Activated T-cell treated with anti-CD3 and anti-CD28 coated beads for 1 hour (primary cell): Measurements from ENCODE around the gene FGF19.

ENCODE experiments used
- DNase-seq: peaks from one replicate; pipeline ENCODE4 v3.0.0-alpha.2; 2020; ENCODE audit warnings: low read depth

FGF19 gene

DNA sequence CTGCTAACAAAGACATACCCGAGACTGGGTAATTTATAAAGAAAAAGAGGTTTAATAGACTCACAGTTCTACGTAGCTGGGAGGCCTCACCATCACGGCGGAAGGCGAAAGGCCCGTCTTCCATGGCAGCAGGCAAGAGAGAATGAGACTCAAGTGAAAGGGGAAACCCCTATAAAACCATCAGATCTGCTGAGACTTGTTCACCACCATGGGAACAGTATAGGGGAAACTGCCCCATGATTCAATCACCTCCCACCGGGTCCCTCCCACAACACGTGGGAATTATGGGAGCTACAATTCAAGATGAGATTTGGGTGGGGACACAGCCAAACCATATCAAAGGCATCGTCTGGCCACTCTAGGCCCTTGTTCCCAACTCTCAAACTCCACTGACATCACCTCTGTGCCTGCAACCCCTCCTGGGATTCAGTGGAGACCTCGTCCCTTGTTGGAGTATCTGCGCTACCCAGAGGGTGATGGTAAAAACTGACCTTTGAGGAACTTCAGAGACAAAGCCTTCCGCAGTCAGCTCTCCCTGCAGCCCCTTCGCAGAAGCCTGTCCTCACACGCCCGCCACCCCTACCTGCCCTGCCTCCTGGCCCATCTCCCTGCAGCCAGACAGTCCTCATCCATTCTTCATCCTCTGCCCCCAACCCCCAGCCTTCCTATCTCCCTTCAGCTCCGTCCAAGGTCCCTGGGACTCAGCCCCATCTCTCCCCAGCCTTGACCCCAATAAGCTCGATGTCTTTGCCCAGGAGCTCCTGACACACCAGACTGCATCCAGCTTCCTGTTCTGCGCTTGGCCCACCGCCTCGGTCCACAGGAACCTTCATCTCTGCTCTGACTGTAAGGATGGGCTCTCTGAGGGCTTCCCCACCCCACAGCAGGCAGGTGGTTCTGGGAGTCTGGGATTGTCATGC is 47.0 kb downstream of the FGF19 start:
- DNase-seq, result no peak

DNA sequence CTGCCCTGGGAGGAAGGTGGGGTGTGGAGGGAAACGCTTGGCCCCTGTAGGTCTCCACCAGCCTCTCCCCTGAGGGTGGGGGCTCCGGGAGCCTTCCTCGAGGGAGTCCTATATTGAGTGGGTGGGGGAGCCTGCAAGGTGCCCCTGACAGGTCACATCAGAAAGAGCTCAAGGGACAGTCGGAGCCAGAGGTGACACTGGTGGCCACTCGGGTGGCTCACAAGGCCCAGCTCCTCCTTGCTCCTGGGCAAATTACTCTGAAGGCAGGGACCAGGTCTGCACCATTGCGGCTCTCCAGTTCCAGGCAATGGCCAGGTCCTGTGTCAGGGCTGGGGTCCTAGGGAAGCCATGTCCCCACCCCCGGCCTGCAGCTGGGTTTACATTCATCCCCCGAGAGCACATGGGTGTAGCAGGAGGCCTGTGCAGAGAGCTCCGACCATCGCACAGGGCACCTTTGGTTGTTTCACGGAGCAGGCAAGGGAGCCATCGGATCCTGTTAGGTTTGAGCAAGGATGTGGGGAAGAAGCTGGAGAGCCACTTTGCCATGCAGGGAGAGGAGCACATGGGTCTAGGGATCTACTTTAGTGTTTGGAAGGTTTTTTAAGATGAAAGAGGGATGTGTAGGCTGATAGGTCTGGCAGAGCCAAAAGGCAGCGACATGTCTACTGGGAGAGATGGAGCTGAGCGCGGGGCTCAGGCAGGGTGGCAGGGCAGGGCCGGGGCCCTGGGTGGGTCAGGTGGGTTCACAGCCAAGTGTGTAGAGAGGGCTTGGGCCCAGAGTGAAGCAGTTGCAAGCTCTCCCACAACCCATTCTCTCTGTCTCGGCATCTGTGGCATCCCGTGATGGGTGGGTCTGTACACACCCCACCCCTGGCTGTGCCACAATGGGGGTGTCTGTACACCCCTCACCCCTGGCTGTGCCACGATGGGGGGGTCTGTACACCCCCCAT is 48.1 kb downstream of the FGF19 start:
- DNase-seq, result no peak

DNA sequence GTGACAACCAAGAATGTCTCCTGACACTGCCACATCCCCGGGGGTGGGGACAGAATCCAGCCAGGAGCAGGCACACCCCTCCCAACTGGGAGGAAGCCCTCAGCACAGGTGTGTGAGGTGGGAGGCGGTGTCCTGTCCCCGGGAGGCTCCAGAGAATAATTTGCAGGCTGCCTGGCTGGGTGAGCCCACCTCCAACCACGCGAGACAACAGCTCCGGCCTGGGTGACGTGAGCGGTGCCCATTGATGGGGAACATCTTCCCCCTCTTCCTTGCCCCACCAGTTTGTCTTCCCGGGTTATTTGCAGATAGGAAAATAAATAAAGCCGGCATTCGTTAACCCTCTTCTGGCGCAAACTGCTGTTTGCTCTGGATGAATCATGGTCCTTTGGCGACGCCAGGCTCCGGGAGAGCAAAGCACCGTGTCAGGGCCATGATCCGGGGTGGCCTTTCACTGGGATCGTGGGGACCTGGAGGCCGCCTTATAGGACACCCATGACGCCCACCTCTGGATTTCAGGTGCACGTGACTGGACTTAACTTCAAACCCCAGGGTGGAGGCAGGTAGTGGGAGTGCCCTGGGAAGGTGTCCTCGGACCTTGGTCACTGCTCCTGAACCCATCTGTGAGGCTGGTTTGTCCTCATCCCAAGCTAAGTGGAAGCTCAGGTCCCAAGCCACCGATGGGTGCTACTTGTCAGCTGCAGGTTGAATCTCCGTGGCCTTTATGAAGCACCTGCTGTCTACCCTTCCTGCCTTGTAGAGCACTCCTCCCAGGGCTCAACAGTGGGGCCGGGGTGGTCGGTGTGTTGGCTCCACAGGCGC is 49.0 kb downstream of the FGF19 start:
- no peak for DNase-seq

DNA sequence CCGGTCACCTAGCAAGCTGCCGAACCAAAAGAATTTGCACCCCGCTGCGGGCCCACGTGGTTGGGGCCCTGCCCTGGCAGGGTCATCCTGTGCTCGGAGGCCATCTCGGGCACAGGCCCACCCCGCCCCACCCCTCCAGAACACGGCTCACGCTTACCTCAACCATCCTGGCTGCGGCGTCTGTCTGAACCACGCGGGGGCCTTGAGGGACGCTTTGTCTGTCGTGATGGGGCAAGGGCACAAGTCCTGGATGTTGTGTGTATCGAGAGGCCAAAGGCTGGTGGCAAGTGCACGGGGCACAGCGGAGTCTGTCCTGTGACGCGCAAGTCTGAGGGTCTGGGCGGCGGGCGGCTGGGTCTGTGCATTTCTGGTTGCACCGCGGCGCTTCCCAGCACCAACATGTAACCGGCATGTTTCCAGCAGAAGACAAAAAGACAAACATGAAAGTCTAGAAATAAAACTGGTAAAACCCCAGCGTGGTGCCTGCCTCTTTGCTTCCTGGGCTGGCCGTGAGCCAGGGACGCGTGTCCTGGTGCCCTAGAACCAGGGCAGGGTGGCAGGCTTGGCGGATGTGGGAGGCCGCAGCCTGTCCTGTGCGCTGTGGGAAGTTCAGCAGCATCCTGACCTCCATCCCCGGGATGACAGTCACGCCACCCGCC is 49.7 kb downstream of the FGF19 start:
- DNase-seq, result no peak

DNA sequence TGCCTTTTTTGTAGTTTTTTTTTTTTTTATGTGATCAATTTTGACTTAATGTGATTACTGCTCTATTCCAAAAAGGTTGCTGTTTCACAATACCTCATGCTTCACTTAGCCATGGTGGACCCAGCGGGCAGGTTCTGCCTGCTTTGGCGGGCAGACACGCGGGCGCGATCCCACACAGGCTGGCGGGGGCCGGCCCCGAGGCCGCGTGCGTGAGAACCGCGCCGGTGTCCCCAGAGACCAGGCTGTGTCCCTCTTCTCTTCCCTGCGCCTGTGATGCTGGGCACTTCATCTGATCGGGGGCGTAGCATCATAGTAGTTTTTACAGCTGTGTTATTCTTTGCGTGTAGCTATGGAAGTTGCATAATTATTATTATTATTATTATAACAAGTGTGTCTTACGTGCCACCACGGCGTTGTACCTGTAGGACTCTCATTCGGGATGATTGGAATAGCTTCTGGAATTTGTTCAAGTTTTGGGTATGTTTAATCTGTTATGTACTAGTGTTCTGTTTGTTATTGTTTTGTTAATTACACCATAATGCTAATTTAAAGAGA is 50.3 kb downstream of the FGF19 start:
- DNase-seq, result no peak

DNA sequence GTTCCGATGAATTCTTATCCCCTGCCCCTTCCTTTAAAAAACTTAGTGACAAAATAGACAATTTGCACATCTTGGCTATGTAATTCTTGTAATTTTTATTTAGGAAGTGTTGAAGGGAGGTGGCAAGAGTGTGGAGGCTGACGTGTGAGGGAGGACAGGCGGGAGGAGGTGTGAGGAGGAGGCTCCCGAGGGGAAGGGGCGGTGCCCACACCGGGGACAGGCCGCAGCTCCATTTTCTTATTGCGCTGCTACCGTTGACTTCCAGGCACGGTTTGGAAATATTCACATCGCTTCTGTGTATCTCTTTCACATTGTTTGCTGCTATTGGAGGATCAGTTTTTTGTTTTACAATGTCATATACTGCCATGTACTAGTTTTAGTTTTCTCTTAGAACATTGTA is 50.8 kb downstream of the FGF19 start:
- DNase-seq, result no peak

DNA sequence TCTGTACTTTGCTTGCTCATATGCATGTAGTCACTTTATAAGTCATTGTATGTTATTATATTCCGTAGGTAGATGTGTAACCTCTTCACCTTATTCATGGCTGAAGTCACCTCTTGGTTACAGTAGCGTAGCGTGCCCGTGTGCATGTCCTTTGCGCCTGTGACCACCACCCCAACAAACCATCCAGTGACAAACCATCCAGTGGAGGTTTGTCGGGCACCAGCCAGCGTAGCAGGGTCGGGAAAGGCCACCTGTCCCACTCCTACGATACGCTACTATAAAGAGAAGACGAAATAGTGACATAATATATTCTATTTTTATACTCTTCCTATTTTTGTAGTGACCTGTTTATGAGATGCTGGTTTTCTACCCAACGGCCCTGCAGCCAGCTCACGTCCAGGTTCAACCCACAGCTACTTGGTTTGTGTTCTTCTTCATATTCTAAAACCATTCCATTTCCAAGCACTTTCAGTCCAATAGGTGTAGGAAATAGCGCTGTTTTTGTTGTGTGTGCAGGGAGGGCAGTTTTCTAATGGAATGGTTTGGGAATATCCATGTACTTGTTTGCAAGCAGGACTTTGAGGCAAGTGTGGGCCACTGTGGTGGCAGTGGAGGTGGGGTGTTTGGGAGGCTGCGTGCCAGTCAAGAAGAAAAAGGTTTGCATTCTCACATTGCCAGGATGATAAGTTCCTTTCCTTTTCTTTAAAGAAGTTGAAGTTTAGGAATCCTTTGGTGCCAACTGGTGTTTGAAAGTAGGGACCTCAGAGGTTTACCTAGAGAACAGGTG is 51.8 kb downstream of the FGF19 start:
- no peak for DNase-seq

DNA sequence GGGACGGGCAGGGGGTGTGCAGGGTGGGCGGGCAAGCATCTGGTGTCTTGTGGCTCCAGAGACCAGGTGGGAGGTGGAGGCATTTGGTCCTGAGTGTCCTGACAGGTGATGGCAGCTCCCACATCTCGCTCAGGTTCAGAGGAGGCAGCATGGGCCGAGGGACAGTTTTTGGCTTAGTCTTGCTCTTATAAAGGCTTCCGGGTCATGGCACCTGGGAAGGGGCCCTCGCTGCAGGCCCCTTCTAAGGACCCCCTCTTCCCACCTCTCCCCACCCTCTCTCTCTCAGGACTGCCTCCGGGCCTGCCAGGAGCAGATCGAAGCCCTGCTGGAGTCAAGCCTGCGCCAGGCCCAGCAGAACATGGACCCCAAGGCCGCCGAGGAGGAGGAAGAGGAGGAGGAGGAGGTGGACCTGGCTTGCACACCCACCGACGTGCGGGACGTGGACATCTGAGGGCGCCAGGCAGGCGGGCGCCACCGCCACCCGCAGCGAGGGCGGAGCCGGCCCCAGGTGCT is 52.9 kb downstream of the FGF19 start:
- DNase-seq, result no peak

DNA sequence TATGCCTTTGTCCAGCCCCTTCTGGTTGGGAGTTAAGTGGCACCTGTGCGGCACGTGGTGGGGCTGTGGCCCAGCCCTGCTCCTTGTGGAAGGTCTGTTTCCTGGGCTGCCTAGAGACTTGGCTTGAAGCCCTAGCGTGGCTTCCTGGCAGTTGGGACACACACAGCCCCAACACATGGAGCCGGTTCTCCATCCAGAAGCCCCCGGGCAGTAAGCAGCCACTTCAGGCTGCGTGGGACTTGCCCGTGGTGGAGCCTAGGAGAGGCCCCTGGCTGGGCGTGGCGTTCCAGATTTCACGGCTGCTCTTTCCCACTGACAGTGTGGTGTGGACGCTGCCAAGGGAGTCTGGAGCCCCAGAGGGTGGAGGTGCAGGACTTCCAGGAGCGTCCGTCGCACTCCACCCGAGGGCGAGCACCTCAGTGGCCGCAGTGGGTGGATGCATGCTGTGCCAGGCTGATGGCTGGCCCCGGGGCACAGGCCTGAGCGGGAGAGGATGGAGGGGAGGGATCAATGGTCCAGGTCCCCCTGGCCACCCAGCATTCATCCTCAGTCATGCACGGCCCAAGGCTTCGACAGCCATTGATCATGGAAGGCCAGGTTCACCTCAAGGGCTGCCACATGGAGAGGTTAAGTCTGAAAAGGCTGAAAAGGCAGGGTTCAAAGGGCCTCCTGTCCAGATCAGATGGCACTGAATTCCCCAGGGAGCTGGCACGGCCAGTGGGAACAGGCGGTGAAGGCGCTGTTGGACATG is 53.6 kb downstream of the FGF19 start:
- no peak for DNase-seq

DNA sequence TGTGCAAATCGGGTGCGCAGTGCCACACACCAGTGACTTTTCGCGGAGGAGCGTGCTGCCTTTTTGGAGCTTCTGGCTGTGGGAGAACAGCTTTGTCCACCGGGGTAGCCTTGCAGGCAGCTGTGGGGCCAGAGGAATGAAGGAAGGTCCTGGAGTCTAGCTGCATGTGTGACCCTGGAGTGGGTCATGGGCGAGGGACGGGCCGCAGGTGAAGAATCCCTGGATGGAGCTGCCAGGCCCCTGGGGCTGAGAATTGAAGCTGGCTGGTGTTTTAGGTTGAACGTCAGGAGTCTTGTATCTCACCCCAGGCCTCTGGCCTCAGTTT is 54.3 kb downstream of the FGF19 start:
- DNase-seq, result no peak

DNA sequence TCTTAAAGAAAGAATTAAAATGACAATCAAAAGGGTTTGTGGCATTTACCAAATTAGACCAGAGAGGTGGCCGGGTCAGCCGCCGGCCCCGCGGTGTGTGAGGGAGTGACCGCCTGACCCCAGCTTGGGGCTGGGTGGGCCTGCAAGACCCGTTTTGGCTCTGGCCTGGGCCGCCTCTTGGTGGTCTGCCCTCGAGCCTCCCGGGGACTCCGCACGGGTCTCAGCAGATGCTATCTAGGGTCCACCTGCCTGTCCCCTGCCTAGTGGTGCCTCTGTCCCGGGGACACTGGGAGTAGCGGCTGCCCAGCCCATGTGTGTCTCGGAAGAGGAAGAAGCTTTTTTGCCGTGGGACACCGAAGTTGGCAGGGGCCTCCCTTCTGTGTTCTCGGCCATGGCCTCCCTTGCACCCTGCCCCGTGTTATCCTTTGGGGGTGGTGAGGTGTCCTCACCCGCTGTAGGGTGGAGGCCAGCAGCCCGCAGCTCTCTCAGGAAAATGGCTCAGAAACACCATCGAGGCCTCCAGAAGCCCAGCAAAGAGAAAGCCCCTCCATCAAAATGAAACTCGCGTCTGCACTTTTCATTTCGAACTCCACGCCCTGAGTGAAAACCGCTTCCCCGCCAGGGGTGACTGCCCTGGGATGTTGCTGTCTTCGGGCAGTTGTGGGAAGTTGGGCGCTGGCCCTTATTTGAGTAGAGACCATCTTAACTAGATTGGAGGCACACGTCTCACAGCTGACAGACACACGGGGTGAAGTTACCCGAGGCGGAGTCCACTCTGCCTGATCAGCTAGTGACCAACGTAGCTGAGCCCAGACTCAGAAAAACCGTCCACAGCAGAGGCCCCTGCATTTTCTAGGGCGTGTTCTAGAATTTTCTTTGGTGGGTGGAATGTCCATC is 54.9 kb downstream of the FGF19 start:
- DNase-seq, result no peak
